H9 (cell line): ENCODE results near the gene C3orf70. TPM values are rescaled to one million over a fixed set of nuclear protein-coding genes. Genes with fewer than 3 reads are reported as not detected.

Source experiments
- DNase-seq: peaks from one replicate; pipeline ENCODE4 v3.0.0-alpha.2; 2017
- H2AFZ ChIP-seq: one replicate; pipeline ENCODE4 v1.6.1; 2013; ENCODE audit warnings: mild to moderate bottlenecking, low read length, control low read depth, moderate library complexity
- H2AK5ac ChIP-seq: 2 replicates; pipeline ENCODE4 v1.6.1; 2013; ENCODE audit warnings: low read length, control low read depth, mixed read lengths; ENCODE audit not compliant: insufficient read length
- H2BK120ac ChIP-seq: one replicate; pipeline ENCODE4 v1.6.1; 2013; ENCODE audit warnings: low read depth, mild to moderate bottlenecking, low read length, control low read depth, inconsistent platforms; ENCODE audit not compliant: poor library complexity, severe bottlenecking
- H2BK12ac ChIP-seq: 2 replicates; pipeline ENCODE4 v1.6.1; 2013; ENCODE audit warnings: low read length, control low read depth, mixed read lengths, low read depth; ENCODE audit not compliant: insufficient read length
- H2BK15ac ChIP-seq: 2 replicates; pipeline ENCODE4 v1.6.1; 2013; ENCODE audit warnings: low read depth, low read length, control low read depth
- H2BK20ac ChIP-seq: one replicate; pipeline ENCODE4 v1.6.1; 2013; ENCODE audit warnings: low read depth, mild to moderate bottlenecking, low read length, control low read depth, inconsistent platforms; ENCODE audit not compliant: poor library complexity, severe bottlenecking
- H2BK5ac ChIP-seq: 2 replicates; pipeline ENCODE4 v1.6.1; 2013; ENCODE audit warnings: low read length, control low read depth, mixed read lengths; ENCODE audit not compliant: insufficient read length
- H3K14ac ChIP-seq: 2 replicates; pipeline ENCODE4 v1.6.1; 2013; ENCODE audit warnings: low read length, control low read depth; ENCODE audit not compliant: insufficient read depth
- H3K18ac ChIP-seq: 2 replicates; pipeline ENCODE4 v1.6.1; 2013; ENCODE audit warnings: low read depth, mild to moderate bottlenecking, mixed read lengths, low read length, control low read depth; ENCODE audit not compliant: insufficient read length
- H3K23ac ChIP-seq: 2 replicates; pipeline ENCODE4 v1.6.1; 2013; ENCODE audit warnings: low read length, control low read depth, mixed read lengths, low read depth; ENCODE audit not compliant: insufficient read length
- H3K23me2 ChIP-seq: 2 replicates; pipeline ENCODE4 v1.6.1; 2013; ENCODE audit warnings: low read depth, mild to moderate bottlenecking, mixed read lengths, low read length, control low read depth; ENCODE audit not compliant: insufficient read length, poor library complexity, severe bottlenecking
- H3K27ac ChIP-seq: 2 replicates; pipeline ENCODE4 v1.5.1; 2013; ENCODE audit warnings: low read length, control low read depth, mixed read lengths, low read depth; ENCODE audit not compliant: insufficient read length
- H3K27me3 ChIP-seq: 2 replicates; pipeline ENCODE4 v1.6.1; 2013; ENCODE audit warnings: low read length, control low read depth, inconsistent platforms; ENCODE audit not compliant: insufficient read depth
- H3K4ac ChIP-seq: 2 replicates; pipeline ENCODE4 v1.6.1; 2013; ENCODE audit warnings: low read depth, mild to moderate bottlenecking, control low read depth, inconsistent platforms, low read length, moderate library complexity
- H3K4me1 ChIP-seq: 2 replicates; pipeline ENCODE4 v1.6.1; 2013; ENCODE audit warnings: low read length, control low read depth, inconsistent platforms; ENCODE audit not compliant: insufficient read depth
- H3K4me2 ChIP-seq: 2 replicates; pipeline ENCODE4 v1.6.1; 2013; ENCODE audit warnings: low read length, control low read depth, mixed read lengths; ENCODE audit not compliant: insufficient read length, insufficient read depth
- H3K56ac ChIP-seq: 2 replicates; pipeline ENCODE4 v1.6.1; 2013; ENCODE audit warnings: low read depth, mild to moderate bottlenecking, mixed read lengths, low read length, control low read depth; ENCODE audit not compliant: insufficient read length
- H3K79me1 ChIP-seq: 2 replicates; pipeline ENCODE4 v1.6.1; 2013; ENCODE audit warnings: low read depth, mild to moderate bottlenecking, moderate library complexity, low read length, control low read depth, inconsistent platforms; ENCODE audit not compliant: insufficient read depth, poor library complexity, severe bottlenecking
- H3K79me2 ChIP-seq: 2 replicates; pipeline ENCODE4 v1.6.1; 2013; ENCODE audit warnings: low read length, control low read depth, inconsistent platforms; ENCODE audit not compliant: insufficient read depth
- H3K9ac ChIP-seq: 2 replicates; pipeline ENCODE4 v1.6.1; 2013; ENCODE audit warnings: low read length, control low read depth, mixed read lengths; ENCODE audit not compliant: insufficient read length; ENCODE audit errors: extremely low read depth
- H3K9me3 ChIP-seq: one replicate; pipeline ENCODE4 v1.6.1; 2013; ENCODE audit warnings: low read depth, low read length, inconsistent platforms; ENCODE audit not compliant: control insufficient read depth
- H3T11ph ChIP-seq: one replicate; pipeline ENCODE4 v1.6.1; 2013; ENCODE audit warnings: mild to moderate bottlenecking, low read length, control low read depth, inconsistent platforms
- H4K20me1 ChIP-seq: one replicate; pipeline ENCODE4 v1.6.1; 2013; ENCODE audit not compliant: control insufficient read depth, insufficient read length, insufficient read depth
- H4K5ac ChIP-seq: 2 replicates; pipeline ENCODE4 v1.6.1; 2013; ENCODE audit warnings: low read depth, mild to moderate bottlenecking, mixed read lengths, low read length, control low read depth; ENCODE audit not compliant: insufficient read length
- H4K8ac ChIP-seq: replicated peaks from 2 replicates; pipeline ENCODE4 v1.6.1; 2013; ENCODE audit warnings: low read length, control low read depth, mixed read lengths, low read depth; ENCODE audit not compliant: insufficient read length
- H4K91ac ChIP-seq: 2 replicates; pipeline ENCODE4 v1.6.1; 2013; ENCODE audit warnings: low read depth, mild to moderate bottlenecking, moderate library complexity, mixed read lengths, low read length, control low read depth; ENCODE audit not compliant: insufficient read length
- H3K27ac Mint-ChIP-seq, 3 experiments: 2 replicates in 2 of 3; 3 replicates in 1 of 3; pipeline ENCODE4 v1.8.0; 2020 to 2021; ENCODE audit warnings: mixed read lengths in 3 of 3, mild to moderate bottlenecking in 1 of 3, moderate library complexity in 1 of 3
- H3K27me3 Mint-ChIP-seq: 2 replicates; pipeline ENCODE4 v1.8.0; 2021; ENCODE audit warnings: low read depth, mild to moderate bottlenecking, moderate library complexity, mixed read lengths
- H3K36me3 Mint-ChIP-seq, 3 experiments: 2 replicates in 2 of 3; 3 replicates in 1 of 3; pipeline ENCODE4 v1.8.0; 2020 to 2021; ENCODE audit warnings: low read depth in 3 of 3, mixed read lengths in 3 of 3; ENCODE audit not compliant: insufficient read depth in 1 of 3
- H3K4me1 Mint-ChIP-seq, 2 experiments: 2 replicates each; pipeline ENCODE4 v1.8.0; 2020; ENCODE audit warnings: mixed read lengths in 2 of 2
- H3K4me3 Mint-ChIP-seq, 2 experiments: 2 replicates in 1 of 2; 3 replicates in 1 of 2; pipeline ENCODE4 v1.8.0; 2020 to 2021; ENCODE audit warnings: mild to moderate bottlenecking in 2 of 2, mixed read lengths in 2 of 2, moderate library complexity in 1 of 2
- H3K9me3 Mint-ChIP-seq, 2 experiments: 2 replicates in 1 of 2; 3 replicates in 1 of 2; pipeline ENCODE4 v1.8.0; 2020; ENCODE audit warnings: mild to moderate bottlenecking in 2 of 2, mixed read lengths in 2 of 2, moderate library complexity in 1 of 2
- CTCF ChIP-seq: fragments of 200-600 bp; sonication (generic); conservative IDR thresholded peaks from 3 replicates; pipeline ENCODE4 v1.8.0; 2021; ENCODE audit warnings: antibody characterized with exemption, mild to moderate bottlenecking
- WGBS: extraction: QIAGEN DNeasy Blood & Tissue Kit; methylation state at CpG from one replicate; pipeline ENCODE4 v1.1.7; 2013; ENCODE audit warnings: missing lambda C conversion rate, low lambda C conversion rate, mixed read lengths; ENCODE audit not compliant: insufficient read length; ENCODE audit errors: extremely low coverage; 5-methylcytosine and 5-hydroxymethylcytosine counted together
- total RNA-seq: library from RNA; stranded (reverse); gene quantifications from 2 replicates; pipeline ENCODE4 v1.2.1, GENCODE V29; 2021

C3orf70 gene
- total RNA-seq, 1 experiment from 2014 or later: 0.52 TPM

GRCh38 chr3:185151964-185152409, 873 bp downstream of the C3orf70 start:
- Histone ChIP-seq H2BK12ac (no peak overlapping the region), H4K8ac (no peak overlapping the region), H3K27ac (no peak overlapping the region), H3K4me2 (peak overlapping the region; percentile 80), H3K4ac (no peak overlapping the region), H3K23me2 (peaks cover 13% of the 10 kb centered on the region), H2AFZ (no peak overlapping the region), H4K20me1 (no peaks in the 10 kb centered on the region), H2AK5ac (no peak overlapping the region), H4K5ac (no peak overlapping the region), H3T11ph (no peak overlapping the region), H4K91ac (no peak overlapping the region), H2BK120ac (no peak overlapping the region), H3K9me3 (no peaks in the 10 kb centered on the region), H3K4me1 (peaks cover 4% of the 10 kb centered on the region; the same call in 1 of the 2 replicates), H3K56ac (no peak overlapping the region), H3K79me2 (no peaks in the 10 kb centered on the region), H3K14ac (no peak overlapping the region), H2BK20ac (no peak overlapping the region), H2BK5ac (no peak overlapping the region), H3K79me1 (no peaks in the 10 kb centered on the region), H3K23ac (no peak overlapping the region), H3K9ac (no peak overlapping the region), H3K18ac (no peak overlapping the region), H2BK15ac (no peak overlapping the region), H3K27me3 (peaks cover 7% of the 10 kb centered on the region; the same call in 1 of the 2 replicates)
- no peak overlapping the region; a peak in 1 of 7 replicates for H3K27ac Mint-ChIP-seq
- no peaks in the 10 kb centered on the region for H3K9me3 Mint-ChIP-seq
- H3K4me1 Mint-ChIP-seq: peaks cover 8 to 11% of the 10 kb centered on the region in 2 experiments
- no CpG with 5 or more reads among the region's 9 CpGs for WGBS
- DNase-seq: no peak
- H3K4me3 Mint-ChIP-seq: peak overlapping the region; percentile 71 to 87
- H3K36me3 Mint-ChIP-seq: no peaks in the 10 kb centered on the region
- no peak for TF ChIP-seq CTCF
- peaks cover 35% of the 10 kb centered on the region for H3K27me3 Mint-ChIP-seq
